ENCODE data around the gene ENPP3. TPM values are rescaled to one million over a fixed set of nuclear protein-coding genes. Genes with fewer than 3 reads are reported as not detected.

ENPP3 gene
- total and polyA plus RNA-seq, 9 of the 15 experiments (the other 6 are each of a cell fraction or from before 2014, with no cell fraction given), result 14.0 to 32.8 (median 21.6) TPM

DNA sequence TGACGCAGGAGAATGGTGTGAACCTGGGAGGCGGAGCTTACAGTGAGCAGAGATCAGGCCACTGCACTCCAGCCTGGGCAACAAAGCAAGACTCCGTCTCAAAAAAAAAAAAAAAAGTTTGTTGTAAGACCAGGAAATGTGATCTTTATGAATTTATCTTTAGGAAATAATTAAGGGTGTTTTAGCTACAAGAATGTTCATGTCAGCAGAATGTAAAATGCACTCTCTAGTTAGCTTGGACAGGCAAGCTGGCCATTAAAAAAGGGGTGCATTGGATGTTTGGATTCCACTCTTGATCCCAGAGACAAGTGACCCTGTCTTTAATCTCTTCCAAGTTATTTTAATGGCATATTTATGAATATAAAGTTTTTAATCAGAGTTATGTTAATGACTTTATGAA, 19.6 kb downstream of the ENPP3 start:
- Histone ChIP-seq H3K79me2 (ENCODE audit: control insufficient read depth, insufficient read depth, low read length) (no peaks in the 10 kb centered on the region), H3K27me3 (ENCODE audit: control insufficient read depth in 2 of 2, insufficient read depth in 2 of 2, low read length in 2 of 2) (no peaks in the 10 kb centered on the region), H3K9me1 (ENCODE audit: control insufficient read depth, insufficient read depth, low read length) (no peaks in the 10 kb centered on the region), H3K9ac (ENCODE audit: insufficient read depth in 1 of 2, low read depth in 2 of 2, low read length in 2 of 2) (no peak overlapping the region), H3K36me3 (ENCODE audit: control insufficient read depth, insufficient read depth, low read length) (peaks cover 44% of the 10 kb centered on the region), H3K27ac (ENCODE audit: extremely low read depth, low read depth, low read length) (no peak overlapping the region), H4K20me1 (replicated peaks; ENCODE audit: control insufficient read depth, insufficient read depth, low read length) (no peaks in the 10 kb centered on the region), H3K4me3 (no peak overlapping the region), H2AFZ (ENCODE audit: low read depth, low read length) (no peak overlapping the region), H3K4me1 (replicated peaks in 1 of 2; ENCODE audit: control insufficient read depth in 2 of 2, insufficient read depth in 2 of 2, low read length in 2 of 2) (peaks cover 4 to 30% of the 10 kb centered on the region in 2 experiments), H3K9me3 (replicated peaks; ENCODE audit: control insufficient read depth, insufficient read depth, low read depth, low read length) (no peaks in the 10 kb centered on the region), H3K4me2 (ENCODE audit: insufficient read depth, low read length) (no peak overlapping the region)
- in situ Hi-C loops (cut with MboI) (no loop called here), intact Hi-C loops (cut with micrococcal nuclease) (no loop called here)
- FAIRE-seq (no peak), ATAC-seq (no peak), DNase-seq (ENCODE audit: extremely low read depth in 1 of 4, low spot score in 3 of 4) (no peak)
- POLR2A ChIA-PET, result interaction anchor here (0.6 to 3.7 kb wide), 4 partner anchors 9 to 29 kb away, joined by 3 to 18 read pairs (median 4); partner anchors contain the start of gene MED23
- CTCF ChIA-PET (ENCODE audit: low intra/inter-chr PET ratio), result no interaction called here
- 72% methylated on average over 3 of the region's 3 CpGs for WGBS (ENCODE audit: insufficient coverage, low coverage, missing lambda C conversion rate)
- BruUV-seq (replicated peaks), result no TSS peak
- TF ChIP-seq, protein P1, sequence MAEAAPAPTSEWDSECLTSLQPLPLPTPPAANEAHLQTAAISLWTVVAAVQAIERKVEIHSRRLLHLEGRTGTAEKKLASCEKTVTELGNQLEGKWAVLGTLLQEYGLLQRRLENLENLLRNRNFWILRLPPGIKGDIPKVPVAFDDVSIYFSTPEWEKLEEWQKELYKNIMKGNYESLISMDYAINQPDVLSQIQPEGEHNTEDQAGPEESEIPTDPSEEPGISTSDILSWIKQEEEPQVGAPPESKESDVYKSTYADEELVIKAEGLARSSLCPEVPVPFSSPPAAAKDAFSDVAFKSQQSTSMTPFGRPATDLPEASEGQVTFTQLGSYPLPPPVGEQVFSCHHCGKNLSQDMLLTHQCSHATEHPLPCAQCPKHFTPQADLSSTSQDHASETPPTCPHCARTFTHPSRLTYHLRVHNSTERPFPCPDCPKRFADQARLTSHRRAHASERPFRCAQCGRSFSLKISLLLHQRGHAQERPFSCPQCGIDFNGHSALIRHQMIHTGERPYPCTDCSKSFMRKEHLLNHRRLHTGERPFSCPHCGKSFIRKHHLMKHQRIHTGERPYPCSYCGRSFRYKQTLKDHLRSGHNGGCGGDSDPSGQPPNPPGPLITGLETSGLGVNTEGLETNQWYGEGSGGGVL (CRISPR knock-in tag; IDR thresholded peaks at IDR 0.05), result no peak
- TF ChIP-seq RAD21 (CRISPR knock-in tag; conservative IDR thresholded peaks at IDR 0.05 in 1 of 2, IDR thresholded peaks at IDR 0.05 in 1 of 2) (no peak), C11orf30 (IDR thresholded peaks at IDR 0.05; ENCODE audit: low read depth) (peak; percentile 18; the same call in 1 of the 2 replicates), FOXP4 (CRISPR knock-in tag; IDR thresholded peaks at IDR 0.05; ENCODE audit: borderline replicate concordance) (no peak), ZNF695 (CRISPR knock-in tag; IDR thresholded peaks at IDR 0.05) (no peak), ZNF316 (IDR thresholded peaks at IDR 0.05) (peak; percentile 63), CREM (IDR thresholded peaks at IDR 0.05; ENCODE audit: low read depth) (no peak), MAFG (tag; conservative IDR thresholded peaks at IDR 0.05) (0 out of 2 replicates have a peak, but pooled peaks have one; percentile 29), MBD2 (IDR thresholded peaks at IDR 0.05; ENCODE audit: borderline replicate concordance, low read depth) (no peak), ZNF165 (CRISPR knock-in tag; IDR thresholded peaks at IDR 0.05; ENCODE audit: borderline replicate concordance) (no peak), MTA1 (IDR thresholded peaks at IDR 0.05; ENCODE audit: borderline replicate concordance) (no peak), MITF (IDR thresholded peaks at IDR 0.05) (no peak)
- TF ChIP-seq, protein P2, sequence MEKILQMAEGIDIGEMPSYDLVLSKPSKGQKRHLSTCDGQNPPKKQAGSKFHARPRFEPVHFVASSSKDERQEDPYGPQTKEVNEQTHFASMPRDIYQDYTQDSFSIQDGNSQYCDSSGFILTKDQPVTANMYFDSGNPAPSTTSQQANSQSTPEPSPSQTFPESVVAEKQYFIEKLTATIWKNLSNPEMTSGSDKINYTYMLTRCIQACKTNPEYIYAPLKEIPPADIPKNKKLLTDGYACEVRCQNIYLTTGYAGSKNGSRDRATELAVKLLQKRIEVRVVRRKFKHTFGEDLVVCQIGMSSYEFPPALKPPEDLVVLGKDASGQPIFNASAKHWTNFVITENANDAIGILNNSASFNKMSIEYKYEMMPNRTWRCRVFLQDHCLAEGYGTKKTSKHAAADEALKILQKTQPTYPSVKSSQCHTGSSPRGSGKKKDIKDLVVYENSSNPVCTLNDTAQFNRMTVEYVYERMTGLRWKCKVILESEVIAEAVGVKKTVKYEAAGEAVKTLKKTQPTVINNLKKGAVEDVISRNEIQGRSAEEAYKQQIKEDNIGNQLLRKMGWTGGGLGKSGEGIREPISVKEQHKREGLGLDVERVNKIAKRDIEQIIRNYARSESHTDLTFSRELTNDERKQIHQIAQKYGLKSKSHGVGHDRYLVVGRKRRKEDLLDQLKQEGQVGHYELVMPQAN (IDR thresholded peaks at IDR 0.05; ENCODE audit: borderline replicate concordance), result no peak
- TF ChIP-seq, protein P3, sequence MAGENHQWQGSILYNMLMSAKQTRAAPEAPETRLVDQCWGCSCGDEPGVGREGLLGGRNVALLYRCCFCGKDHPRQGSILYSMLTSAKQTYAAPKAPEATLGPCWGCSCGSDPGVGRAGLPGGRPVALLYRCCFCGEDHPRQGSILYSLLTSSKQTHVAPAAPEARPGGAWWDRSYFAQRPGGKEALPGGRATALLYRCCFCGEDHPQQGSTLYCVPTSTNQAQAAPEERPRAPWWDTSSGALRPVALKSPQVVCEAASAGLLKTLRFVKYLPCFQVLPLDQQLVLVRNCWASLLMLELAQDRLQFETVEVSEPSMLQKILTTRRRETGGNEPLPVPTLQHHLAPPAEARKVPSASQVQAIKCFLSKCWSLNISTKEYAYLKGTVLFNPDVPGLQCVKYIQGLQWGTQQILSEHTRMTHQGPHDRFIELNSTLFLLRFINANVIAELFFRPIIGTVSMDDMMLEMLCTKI (IDR thresholded peaks at IDR 0.05; ENCODE audit: partially characterized antibody), result no peak
